Stimulated activated CD4-positive, alpha-beta T cell treated with anti-CD3 and anti-CD28 coated beads, Interleukin-1b, Interleukin-23, amount 100 ng/mL, for 48 hours (primary cell): ENCODE measurements around the gene SDCBP2.

Experiments
- DNase-seq: peaks from one replicate; pipeline ENCODE4 v3.0.0-alpha.2; 2020

Gene SDCBP2, protein sequence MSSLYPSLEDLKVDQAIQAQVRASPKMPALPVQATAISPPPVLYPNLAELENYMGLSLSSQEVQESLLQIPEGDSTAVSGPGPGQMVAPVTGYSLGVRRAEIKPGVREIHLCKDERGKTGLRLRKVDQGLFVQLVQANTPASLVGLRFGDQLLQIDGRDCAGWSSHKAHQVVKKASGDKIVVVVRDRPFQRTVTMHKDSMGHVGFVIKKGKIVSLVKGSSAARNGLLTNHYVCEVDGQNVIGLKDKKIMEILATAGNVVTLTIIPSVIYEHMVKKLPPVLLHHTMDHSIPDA

DNA sequence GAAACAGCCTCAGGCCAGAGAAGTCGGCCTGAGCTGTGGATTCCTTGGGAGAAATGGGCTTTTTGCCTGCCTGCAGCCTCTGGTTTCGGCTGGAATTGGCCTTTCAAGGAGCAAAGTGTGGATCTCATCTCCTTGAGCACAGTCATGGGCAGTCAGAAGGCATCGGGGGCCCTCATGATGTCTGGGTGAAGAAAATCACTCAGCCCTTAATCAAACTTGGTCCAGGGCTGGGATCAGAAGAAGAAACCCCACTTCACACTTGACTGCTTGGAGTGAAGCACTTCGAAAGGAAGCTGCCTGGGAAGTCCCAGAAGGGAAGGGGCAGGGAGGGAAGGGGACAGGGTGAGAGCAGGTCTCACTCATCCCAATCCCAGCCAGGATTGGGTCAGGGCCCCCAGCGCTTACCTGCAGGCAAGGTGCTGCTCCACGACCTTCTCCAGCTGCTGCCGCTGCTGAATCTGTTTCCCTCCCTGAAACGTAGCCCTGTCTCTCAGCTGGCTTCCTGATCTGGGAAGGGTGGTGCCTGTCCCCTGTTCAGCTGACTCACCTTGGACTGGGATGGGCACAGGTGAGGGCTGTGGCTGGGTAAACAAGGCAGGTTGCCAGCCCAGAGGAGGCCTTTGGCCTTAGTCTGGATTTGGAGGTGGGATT lies at the start of gene SDCBP2:
TSS of gene SDCBP2 (minus strand) at position 460 of the 651 bp plus-strand sequence. CDS start 8,723 bp downstream, outside the sequence.
- DNase-seq, result no peak

DNA sequence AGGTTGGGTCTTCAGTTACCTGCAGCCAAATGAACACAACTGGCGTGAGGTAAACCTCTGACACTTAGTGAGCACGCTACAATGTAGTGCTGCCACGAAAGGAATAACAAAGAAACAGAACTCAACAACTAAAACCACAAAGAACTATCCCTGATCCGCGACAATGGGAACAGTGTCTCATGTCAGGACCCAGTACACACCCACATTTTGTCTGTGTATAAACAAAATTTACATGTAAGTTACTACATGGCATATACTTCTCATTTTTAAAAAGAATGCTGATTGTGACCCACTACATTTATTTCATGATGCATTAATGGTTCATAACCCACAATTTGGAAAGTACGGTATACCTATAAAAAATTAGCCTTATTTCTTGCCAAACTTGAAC lies 49.8 kb upstream of the SDCBP2 start:
- no peak for DNase-seq

DNA sequence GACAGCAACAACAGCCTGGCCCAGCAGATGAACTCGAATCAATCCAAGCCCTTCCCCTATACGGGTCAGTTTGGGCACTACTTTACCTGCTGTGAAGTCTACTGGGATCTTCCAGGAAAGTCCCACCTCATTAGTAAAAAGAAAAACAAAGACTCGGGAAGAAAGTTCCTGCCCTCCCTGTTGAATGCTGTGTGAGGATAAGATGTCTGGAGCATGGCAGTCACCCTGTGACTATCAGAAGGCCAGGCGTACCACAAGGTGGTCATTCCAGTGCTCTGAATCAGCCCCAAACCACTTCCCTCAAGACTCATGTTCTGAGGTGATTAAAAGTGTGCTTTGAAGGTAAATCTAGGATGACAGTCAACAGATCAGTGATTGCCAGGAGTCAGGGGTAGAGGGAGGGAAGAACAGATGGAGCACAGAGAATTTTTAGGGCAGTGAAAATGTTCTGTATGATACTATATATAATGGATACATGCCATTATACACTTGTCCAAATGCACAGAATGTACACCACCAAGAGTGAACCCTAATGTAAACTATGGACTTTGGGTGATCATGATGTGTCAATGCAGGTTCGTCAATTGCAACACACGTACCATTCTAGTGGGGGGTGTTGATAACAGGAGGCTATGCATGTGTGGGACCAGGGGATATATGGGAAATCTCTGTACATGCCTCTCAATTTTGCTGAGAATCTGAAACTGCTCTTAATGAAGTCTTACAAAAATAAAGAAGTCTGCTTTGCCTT lies 49.2 kb upstream of the SDCBP2 start:
- peak; percentile 46 for DNase-seq

DNA sequence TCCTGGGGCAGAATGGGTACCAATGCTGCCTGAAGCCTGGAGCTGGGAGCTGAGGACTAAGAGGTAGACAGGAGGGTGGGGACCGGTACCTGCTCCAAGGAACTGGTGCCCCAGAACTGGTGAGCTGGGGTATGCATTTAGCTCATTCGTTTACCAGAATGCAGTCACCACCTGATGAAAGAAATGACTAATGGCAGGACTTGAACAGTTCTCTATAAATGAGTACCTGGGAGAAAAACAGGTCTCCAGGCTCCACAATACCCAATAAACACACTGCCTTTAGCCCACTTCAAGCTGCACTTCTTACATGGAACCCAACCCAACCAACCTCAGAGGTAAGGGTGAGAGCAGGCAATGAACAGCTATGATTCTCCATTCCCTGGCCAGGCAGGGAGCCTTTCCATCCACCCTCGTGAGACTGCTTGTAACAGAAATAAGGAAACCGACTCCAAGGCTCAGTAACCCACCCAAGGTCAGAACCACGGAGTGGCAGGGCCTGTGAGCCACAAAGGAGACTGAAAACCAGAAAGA lies 48.5 kb upstream of the SDCBP2 start:
- peak; percentile 54 for DNase-seq

DNA sequence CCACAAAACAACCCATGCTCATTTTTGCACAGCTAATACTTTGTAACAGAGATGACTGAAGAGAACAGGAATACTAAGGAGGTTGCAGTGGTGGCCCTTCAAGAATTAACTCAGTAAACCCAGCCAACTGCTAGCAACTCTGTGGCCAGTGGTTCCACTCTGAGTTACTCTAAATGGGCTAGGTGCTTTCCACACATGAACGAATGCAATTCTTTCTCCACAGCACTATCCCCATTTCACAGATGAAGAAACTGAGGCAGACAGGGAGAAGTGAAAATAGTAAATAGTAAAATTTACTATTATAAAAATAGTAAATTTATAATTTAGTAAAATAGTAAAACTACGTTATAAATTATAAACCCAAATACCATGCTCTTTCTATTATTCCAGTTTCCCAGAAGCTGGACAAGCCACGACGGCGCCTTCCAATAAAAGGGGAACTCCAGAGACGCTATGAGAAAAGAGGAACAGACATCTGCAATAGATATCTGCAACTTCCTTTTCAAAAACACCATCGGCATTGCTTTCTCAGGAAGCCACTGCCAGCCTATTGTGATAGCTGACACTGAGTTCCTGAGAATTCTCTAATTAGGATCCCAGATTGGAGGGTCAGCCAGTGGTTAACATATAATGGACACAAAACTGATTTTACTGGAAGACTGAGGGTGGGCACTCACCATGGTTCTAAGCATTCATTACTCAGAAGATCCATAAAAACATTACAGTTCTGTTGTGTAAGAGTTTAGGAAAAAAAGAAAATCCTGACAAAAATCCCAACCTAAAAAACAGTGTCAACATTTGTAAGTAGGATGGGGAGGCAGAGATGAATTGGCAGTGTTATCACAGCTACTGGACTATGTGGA lies 47.7 kb upstream of the SDCBP2 start:
- DNase-seq, result no peak

DNA sequence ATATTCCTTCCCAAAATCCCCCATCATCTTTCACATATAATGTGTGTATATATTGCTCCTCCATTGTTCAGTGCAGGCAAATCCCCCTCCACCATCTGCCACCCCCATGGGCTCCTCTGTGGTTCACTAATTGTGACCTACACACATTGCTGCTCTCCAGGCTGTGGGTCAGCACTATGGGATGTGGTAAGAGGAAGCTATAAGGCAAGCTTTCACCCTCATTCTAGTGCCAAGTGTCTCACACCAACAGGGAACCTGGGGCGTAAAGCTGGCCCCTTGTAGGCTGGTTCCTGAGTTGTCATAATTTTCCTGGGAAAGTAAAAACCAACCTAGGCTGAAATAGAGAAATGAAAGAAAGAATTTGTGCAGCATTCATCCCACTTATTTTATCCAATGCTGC lies 47.1 kb upstream of the SDCBP2 start:
- DNase-seq, result no peak

DNA sequence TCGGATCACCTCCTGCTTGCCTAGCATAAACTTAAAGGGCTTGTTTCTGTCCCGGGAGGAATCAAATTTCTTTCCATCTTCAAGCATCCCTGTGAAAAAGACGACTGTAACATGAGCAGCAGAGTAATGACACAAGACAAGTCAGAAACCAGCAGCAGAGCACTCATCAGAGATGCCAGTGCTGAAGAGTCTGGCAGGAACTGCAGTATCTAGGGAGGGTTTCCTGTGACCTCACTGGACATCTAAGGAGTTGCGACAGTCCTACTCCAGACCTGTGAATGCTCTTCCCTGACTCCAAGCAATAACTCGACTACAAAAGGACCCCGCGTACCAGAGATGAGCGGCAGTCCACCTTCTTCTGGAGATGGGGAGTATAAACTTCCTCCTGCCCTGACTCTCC lies 46.6 kb upstream of the SDCBP2 start:
- DNase-seq, result no peak

DNA sequence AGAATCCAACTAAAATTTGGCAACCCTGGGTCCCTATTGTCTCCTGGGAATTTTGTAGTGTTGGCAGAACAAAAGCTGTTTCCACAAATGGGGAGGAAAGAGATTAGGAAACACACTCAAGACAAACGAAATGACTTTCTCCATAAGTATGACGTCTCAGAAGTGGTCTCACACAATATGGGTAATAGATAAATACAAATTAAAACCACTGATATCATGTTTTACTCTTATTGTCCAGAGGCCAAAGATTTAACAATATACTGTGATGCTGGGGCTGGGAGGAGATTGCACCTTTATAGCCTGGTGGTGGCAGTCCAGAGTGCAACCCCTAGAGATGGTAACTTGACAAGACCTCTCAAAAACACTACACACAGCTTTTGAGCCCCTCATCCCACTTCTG lies 45.3 kb upstream of the SDCBP2 start:
- DNase-seq, result no peak

DNA sequence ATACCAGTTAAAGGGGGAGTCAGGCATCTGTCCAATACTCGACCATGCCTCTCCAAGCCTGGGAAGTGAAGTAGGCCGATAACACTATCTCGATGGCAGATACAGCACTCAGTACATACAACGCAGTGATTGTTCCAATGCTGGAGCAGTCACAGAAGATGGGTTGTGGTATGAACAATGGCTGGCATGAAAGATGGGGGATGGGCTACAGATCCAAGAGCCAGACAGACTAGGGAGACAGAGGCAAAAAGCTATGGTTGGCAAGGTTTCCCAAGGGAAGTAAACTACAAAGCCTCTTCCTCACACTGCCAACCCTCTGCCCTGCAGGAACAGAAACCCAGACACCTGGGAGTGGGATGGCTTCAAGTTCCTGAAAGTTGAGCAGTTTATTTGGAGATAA lies 44.7 kb upstream of the SDCBP2 start:
- no peak for DNase-seq

DNA sequence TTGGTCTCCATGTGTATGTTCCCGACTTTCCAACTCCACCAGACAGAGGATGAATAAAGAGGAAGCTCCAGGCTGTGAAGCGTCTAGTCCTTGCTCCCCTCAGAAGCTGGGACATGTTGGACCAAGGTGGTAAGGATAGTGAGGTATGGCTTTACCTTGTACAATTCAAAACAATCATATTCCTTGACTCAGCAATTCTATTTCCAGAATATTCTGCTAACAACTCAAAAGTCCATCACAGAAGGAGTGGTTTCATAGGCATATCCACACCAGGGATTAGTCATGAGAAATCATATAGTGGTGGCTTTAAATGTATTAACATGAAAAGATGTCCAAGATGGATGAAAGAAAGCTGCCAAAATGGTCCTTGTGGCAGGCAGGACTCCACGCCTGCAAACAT lies 44.1 kb upstream of the SDCBP2 start:
- DNase-seq, result no peak

DNA sequence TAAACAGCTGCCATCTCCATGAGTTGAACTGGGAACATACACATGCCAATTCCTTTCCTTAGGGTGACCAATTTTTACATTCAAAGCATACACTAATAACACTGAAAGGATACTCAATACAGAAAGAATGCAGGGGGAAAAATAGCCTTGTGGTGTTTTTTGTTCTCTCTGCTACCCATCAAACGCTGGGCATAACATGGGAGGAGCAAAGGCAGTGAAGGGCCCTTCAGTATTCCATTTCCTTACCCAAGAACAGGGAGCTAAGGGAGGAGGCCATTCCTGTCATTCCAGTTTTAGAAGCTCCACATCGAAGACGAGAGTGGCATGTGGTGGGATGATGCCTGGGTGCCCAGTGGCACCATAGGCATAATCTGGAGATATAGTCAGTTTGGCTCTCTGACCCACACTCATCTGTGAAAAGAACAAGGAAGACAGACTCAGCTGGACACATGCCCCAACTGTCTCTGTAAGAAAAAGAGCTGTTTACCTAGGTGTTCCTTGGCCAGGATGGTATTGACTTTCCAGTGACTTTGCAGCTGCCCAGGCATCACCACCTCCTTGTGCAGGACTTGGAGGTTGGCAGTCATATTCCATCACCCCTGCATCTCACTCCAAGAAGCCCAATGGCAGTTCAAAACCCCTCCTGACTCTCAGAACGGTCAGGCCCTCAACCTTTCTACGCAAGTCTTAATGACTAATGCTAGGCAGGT lies 43.0 kb upstream of the SDCBP2 start:
- DNase-seq, result no peak

DNA sequence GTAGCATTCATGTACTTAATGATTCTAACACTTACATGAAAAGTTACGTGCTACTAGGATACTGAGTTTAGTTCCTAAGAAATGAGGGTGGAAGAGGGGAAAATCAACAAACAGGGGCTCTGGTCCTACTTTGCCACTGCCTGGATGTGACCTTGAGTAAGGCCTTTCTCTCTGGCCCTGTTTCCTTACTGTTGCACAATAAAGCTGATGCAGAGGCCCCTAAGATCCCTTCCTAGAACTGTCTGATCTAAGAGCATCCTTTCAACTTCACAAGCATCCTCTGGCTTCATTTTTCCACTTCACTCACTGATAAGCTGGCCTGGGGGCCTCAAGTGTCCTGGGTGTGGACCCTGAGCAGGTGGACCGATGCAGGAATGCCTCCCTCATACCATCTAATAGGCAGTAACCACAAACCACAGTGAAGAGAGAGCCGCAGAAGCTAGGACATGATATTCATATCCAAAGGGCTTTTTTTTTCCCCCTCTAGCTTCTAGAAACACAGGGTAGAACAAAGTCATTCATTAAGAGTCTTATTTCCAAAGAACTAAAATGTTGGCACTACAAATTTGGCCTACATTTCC lies 42.4 kb upstream of the SDCBP2 start:
- no peak for DNase-seq

DNA sequence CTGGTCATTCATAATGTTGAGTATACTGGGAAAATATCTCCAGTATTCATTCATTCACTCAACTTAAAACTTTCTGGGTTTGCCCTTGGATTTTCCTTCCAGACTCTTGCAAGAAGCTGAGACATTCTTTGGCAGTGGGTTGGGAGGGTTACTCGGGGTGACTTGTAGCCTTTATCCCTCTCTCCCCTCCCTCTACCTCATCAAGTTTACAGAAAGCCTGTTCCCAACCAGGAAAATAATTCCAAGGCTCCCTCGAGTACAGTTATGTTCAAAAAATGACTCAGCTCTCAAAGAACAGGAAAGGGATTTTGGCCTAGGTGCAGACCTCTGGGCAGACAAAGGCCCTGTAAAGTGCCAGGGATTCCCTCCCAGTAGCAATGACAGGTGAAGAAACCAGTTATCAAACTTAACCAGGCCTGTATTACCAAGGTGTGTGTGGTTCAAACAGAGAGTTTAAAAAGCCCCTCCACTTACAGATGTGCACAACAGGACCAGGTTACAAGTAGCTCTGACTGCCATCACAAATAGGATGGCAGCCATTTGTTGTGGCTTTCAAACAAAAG lies 41.7 kb upstream of the SDCBP2 start:
- no peak for DNase-seq

DNA sequence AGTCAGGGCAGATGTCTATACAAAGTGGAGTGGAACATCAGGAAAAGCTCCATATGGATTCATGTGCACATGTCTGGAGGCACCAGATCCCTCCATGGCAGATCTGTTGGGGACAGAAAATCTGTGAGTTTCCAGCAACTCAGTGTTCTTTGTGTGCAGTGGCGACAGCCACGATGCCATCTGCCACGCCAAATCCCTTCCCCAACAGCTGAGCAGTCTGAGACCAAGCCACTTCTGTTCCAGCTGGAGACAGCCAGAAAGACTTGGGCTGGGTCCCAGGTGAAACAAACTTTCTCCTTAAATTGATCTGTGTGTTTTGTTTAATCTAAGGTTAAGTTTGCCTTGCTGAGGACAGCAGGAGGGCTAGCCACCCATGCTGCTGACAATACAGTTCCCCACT lies 41.0 kb upstream of the SDCBP2 start:
- no peak for DNase-seq

DNA sequence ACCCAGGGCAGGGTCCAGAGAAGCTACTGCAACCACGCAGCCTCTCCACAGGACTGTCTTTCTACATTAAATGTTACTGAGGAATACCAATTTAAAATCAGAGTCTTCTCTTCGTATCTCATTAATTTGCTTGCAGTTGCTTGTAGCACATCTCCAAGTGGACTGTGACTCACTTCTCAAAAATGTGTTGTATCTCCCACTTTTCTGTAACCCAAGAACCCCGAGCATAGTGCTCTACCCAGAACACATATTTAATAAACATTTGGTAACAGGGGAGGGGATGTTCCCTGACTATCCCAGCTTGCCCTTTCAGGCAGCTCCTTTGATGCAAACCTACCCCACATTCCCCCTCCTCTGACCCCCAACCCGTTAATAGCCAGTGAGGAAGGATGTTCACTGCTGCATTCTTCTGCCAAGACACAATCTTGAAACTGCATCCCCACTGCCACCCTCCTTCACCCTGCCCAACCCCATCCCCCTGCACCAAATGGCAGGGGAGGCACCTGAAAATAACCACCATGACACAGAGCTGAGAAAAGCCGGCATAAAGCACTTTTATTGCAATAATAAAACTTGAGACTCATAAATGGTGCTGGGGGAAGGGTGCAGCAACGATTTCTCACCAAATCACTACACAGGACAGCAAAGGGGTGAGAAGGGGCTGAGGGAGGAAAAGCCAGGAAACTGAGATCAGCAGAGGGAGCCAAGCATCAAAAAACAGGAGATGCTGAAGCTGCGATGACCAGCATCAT lies 39.7 kb upstream of the SDCBP2 start:
- no peak for DNase-seq

DNA sequence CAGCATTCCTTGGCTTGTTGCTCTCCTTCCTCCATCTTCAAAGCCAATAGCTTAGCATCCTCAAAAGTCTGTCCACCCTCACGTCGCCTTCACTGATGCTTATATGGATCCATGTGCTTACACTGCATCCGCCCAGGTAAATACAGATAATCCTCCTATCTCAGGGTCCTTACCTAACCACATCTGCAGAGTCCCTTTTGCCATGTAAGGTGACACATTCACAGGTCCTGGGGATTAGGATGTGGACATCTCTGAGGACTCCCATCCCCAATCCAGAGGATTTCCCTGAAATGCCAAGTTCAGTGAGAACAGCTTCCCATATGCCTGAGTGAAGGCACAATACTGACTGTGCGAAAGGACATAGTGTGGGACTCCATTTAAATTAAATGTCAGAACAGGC lies 38.5 kb upstream of the SDCBP2 start:
- DNase-seq, result no peak

DNA sequence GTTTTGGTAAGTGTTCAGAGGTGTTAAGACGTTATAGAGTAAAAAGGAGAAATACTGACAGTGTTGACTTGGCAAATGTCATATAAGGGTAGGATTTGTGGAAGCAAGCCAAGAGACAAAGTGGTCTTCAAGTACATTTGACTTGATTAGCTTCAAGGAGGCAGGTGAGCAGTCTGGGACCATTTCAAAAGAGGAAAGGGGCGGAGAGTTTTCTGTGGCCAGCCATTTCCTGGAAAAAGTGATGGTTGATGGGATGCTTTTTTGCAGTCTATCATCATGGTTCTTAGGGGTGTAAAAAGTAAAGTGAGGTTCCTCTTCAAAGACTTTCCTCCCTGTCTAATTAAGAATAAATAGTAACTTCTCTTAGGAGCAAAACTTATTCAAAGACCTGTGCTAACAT lies 35.2 kb upstream of the SDCBP2 start:
- no peak for DNase-seq

DNA sequence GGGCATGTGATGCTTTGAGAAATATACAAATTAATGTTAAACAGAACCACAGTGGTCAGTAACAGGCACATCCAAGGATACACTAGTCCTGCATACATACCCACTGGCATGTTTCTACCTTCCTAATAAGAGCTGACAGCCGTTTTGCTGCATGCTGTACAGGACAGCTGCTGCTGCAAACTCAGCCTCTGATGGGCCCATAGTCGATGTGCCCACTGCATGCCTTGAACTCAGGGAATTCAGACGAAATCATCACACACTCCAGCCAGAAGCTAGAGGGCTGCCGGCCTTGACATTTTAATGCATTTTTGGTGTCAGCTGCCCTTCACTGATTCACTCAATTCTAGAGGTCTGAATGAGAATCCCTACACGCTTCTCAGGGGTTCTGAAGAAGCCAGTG lies 34.6 kb upstream of the SDCBP2 start:
- DNase-seq, result no peak

DNA sequence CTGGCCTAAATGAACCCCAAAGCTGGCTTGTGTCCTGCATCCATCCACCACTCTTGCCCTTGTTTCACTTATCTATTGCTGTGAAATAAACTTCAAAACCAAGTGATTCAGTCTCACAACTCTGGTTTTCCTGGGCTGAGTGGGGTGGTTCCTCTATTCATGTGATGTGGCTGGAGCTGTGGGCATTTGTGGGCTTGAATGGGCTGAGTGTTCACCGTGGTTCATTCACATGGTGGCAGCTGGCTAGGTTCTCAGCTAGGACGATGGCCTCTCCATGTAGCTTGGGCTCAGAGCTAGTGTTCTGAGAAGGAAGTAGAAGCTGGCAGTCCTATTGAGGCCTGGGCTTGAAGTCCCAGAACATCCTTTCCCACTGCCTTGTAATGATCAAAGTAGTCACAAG lies 33.5 kb upstream of the SDCBP2 start:
- peak; percentile 15 for DNase-seq

DNA sequence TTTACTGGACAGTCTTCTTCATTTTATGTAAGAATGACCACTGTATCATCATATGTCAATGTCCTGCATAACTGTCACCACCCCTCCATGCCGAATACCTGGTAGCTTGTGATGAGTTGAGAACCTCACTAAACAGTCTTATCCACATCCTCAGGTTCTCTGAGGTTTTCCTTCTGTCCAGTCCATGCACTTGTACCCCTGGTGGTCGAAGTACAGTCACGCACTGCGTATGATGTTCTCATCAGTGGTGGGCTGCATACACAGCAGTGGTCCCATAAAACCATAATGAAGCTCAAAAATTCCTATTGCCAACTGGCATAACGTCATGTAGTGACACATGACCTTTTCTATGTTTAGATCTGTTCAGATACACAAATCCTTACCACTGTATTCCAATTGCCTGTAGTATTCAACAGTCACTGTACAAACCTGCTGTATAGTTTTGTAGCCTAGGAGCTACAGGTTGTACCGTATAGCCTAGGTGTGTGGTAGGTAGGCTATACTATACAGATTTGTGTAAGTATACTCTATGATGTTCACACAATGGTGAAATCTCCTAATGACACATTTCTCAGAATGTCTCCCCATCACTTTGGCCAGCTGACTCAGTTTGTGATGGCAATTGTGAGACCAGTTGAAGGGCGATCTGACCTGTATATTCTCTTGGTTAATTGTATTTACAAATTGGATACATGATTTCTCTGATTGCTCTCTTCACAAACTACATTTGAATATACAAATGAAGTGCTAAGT lies 31.3 kb upstream of the SDCBP2 start:
- DNase-seq, result no peak
